Smooth muscle cell of the coronary artery (primary cell): ENCODE results near the gene TCEAL7. TPM values are rescaled to one million over a fixed set of nuclear protein-coding genes. Genes with fewer than 3 reads are reported as not detected.

Experiments used
- total RNA-seq: library from RNA; depleted of rRNA; stranded (reverse); fragments of >200 nt; gene quantifications from 2 replicates; pipeline ENCODE4 v1.2.3, GENCODE V29; 2014; ENCODE audit warnings: low replicate concordance

TCEAL7 gene, protein sequence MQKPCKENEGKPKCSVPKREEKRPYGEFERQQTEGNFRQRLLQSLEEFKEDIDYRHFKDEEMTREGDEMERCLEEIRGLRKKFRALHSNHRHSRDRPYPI
- 5.1 and 5.9 TPM in 2 replicates for total RNA-seq

DNA sequence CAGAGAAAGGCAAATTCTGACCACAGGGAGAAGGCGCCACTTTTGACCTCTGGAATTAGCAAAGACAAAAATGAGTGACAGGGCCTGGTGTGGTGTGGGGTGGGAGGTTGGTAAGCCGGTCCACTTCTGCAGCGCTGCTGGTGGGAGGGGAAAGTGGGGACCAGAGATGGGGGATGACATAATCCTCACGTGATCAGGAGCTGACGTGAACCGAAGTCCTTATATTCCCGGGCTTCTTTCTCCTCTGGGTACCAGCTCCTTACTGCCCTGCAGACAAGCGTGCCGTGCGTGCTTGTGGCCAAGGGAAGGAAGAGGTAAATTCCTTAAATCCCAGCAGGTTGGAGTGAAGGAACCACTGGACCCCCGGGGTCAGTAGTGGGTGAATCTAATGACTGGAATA, at the start of gene TCEAL7:
TCEAL7 (plus strand) TSS at position 249 of the 400 bp plus-strand sequence. CDS start 1,165 bp downstream, outside the sequence.

DNA sequence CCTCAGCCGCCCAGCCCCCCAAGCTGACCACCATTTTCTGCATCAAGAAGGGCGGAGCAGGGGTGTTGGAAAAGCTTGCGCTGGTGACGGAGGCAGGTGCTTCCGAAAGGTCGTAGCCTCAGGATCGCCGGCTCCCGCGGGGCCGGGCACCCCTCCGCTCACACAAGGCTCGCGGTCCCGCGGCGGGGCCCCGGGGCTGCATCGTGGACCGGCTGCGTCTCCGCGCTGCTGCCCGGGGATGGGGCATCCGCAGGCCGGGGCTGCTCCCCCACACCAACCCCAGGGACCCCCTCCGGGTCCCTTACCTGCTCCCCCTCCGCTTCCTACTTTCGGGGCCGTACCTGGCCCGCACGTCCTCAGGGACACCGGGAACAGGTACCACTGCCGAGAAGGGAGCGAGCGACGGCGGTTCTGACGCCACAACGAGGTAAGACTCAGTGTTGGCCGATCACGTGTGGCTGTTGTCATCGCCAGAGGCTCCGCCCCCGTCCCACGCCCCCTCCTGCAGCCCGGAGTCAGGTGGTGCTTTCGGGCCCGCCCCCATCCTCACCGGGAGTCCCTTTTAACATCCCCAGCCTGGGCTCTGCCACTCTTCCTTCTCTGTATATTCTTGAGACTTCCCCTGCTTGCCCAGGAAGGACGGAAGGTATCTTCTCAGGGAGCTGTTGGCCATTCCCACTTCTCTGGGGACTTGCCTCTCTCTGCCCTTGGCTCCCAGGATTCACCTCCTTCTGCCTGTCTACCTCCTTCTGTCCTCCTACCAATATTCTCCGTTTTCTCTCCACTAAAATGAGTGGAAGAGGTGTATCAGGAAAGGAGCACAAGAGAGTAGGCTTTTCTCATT, 19.3 kb upstream of the TCEAL7 start, which contains the start of gene BEX2:
BEX2 (minus strand) TSS at position 436 of the 844 bp plus-strand sequence. CDS start 1,014 bp downstream, outside the sequence.

DNA sequence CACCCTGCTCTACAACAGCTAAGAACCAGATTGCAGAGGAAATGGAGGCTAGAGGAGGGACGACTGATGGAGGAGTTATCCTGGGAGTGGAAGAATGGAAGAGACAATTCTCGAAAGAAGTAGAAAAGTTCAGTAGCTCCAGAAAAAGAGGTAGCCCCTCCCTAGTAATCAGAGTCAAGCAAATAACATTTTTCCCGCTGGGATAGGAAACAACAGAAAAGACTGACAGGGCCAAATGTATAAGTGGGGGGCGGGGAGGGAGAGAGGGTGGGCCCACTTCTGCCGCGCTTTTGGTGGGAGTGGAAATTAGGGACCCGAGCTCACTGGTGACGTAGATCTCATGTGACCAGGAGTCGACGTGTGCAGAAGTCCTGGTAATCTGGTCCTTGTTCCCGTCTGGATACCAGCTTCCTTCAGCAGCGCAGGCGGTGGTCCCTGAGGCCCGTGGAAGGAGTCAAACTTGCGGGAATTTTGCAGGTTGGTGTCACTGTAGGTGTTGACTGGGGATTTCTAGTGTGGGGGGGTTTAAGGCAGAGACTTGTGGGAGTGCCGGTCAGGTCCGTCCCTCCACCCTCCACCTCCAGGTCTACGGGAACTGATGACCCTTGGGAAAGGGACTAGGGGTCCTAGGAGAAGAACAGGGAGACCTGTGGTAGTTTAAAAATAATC, 26.2 kb downstream of the TCEAL7 start, which contains the start of gene TCEAL9:
TCEAL9 (plus strand) TSS at position 377 of the 669 bp plus-strand sequence. CDS start 1,179 bp downstream, outside the sequence.

DNA sequence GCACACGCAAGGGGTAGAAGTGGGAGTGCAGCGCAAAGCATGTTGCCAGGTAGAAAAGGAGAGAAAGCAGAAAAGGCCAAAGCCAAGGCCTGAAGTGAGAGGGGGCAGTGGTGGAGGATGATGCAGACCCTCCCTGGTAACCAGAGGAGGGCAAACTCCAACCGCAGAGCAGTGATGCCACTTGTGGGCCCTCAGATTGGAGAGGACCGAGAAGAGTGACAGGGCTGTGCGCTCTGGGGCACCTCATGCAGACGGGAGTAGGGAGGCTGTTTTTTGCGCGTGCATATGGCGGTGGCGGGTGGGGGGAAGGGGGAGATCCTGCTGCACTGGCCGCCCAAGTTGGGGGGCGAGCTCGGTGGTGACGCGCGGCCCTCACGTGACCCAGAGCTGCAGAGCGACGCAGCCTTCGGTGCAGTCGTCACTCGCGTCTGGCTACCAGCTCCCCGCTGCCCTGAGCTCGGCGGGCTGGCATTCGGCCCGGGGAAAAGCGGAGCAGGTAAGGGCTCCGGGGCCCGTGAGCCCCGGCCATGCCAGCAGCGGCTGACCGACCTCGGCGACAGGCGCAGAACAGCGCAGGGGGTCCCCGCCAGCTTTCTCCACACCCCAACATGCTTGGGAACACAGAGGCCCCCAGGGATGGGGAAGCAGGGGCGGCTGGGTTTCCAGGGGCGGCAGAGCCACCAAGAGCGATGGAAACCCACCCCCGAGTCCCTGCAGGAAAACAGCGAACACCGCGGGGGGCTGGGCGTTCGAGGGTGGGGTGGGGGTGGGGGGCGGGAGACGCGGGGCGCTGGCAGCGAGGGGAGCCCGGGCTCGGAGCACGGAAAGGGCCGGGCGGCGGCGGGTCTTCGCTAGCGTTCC, 46.3 kb downstream of the TCEAL7 start, which contains the start of gene BEX3:
BEX3 (plus strand) TSS at position 421 of the 861 bp plus-strand sequence. CDS start 984 bp downstream, outside the sequence.

Other genes starting within 250 kb of the TCEAL7 start
- 0.23 TPM in 1 of 2 replicates, not detected in the other for gene NXF3, start 237.1 kb upstream of the TCEAL7 start, total RNA-seq
- gene BEX4, start 115.1 kb upstream of the TCEAL7 start, total RNA-seq: 4.1 and 19.4 TPM in 2 replicates
- 49.6 and 107 TPM in 2 replicates for gene TCEAL8, start 75.1 kb upstream of the TCEAL7 start, total RNA-seq
- not detected in 2 replicates for gene TCEAL5, start 53.5 kb upstream of the TCEAL7 start, total RNA-seq
- 0.23 and 2.3 TPM in 2 replicates for gene BEX2, start 19.2 kb upstream of the TCEAL7 start, total RNA-seq
- 72.9 and 133 TPM in 2 replicates for gene TCEAL9, start 26.3 kb downstream of the TCEAL7 start, total RNA-seq
- gene BEX3, start 46.3 kb downstream of the TCEAL7 start, total RNA-seq: 302 and 724 TPM in 2 replicates
- 0.08 TPM in 1 of 2 replicates, not detected in the other for gene RAB40A, start 189.2 kb downstream of the TCEAL7 start, total RNA-seq